Measurements from ENCODE around the gene SLC27A6.

SLC27A6 gene

GRCh38 chr5:129065721-129066120 lies 100.4 kb downstream of the SLC27A6 start:
- H3K27ac ChIP-seq = no peak overlapping the region
- no peak for TF ChIP-seq CTCF (conservative IDR thresholded peaks at IDR 0.05)
- no peak for TF ChIP-seq ZFX (IDR thresholded peaks at IDR 0.05)

- TF ChIP-seq CTCF (conservative IDR thresholded peaks at IDR 0.05) (no peak), ZFX (IDR thresholded peaks at IDR 0.05) (no peak)
Observed at GRCh38 chr5:129067745-129068144, 102.5 kb downstream of the SLC27A6 start.

GRCh38 chr5:129069292-129069691 lies 104.0 kb downstream of the SLC27A6 start:
- no peak for TF ChIP-seq CTCF (conservative IDR thresholded peaks at IDR 0.05)
- TF ChIP-seq ZFX (IDR thresholded peaks at IDR 0.05) = no peak
- H3K27ac ChIP-seq = no peak overlapping the region

More at GRCh38 chr5:129067745-129068144, 102.5 kb downstream of the SLC27A6 start:
- H3K27ac ChIP-seq = no peak overlapping the region

- H3K27ac ChIP-seq = no peak overlapping the region
- TF ChIP-seq CTCF (conservative IDR thresholded peaks at IDR 0.05) (no peak), ZFX (IDR thresholded peaks at IDR 0.05) (no peak)
Observed at GRCh38 chr5:129073111-129073510, 107.8 kb downstream of the SLC27A6 start.

GRCh38 chr5:129074903-129075302 lies 109.6 kb downstream of the SLC27A6 start:
- H3K27ac ChIP-seq = no peak overlapping the region
- no peak for TF ChIP-seq CTCF (conservative IDR thresholded peaks at IDR 0.05)
- no peak for TF ChIP-seq ZFX (IDR thresholded peaks at IDR 0.05)

- H3K27ac ChIP-seq = no peak overlapping the region
- TF ChIP-seq ZFX (IDR thresholded peaks at IDR 0.05) (no peak), CTCF (conservative IDR thresholded peaks at IDR 0.05) (no peak)
Observed at GRCh38 chr5:129077433-129078075, 112.3 kb downstream of the SLC27A6 start.

GRCh38 chr5:129078247-129078646 lies 113.0 kb downstream of the SLC27A6 start:
- H3K27ac ChIP-seq = no peak overlapping the region
- TF ChIP-seq ZFX (IDR thresholded peaks at IDR 0.05) = no peak
- TF ChIP-seq CTCF (conservative IDR thresholded peaks at IDR 0.05) = no peak

Measured in C4-2B (cell line).